KMS-11 (cell line): ENCODE measurements around the gene GALNT15.

Experiments
- H2AFZ ChIP-seq: fragments of 200-600 bp; sonication (generic); 2 replicates; pipeline ENCODE4 v1.6.1; 2016; ENCODE audit warnings: antibody characterized with exemption, mixed run types, low read depth
- H3K27ac ChIP-seq: fragments of 200-600 bp; sonication (generic); 2 replicates; pipeline ENCODE4 v1.6.1; 2016; ENCODE audit warnings: mild to moderate bottlenecking, mixed run types
- H3K27me3 ChIP-seq: fragments of 200-600 bp; sonication (generic); 2 replicates; pipeline ENCODE4 v1.6.1; 2017; ENCODE audit warnings: mild to moderate bottlenecking, low read depth, mixed run types, moderate library complexity; ENCODE audit not compliant: insufficient read depth
- H3K36me3 ChIP-seq: fragments of 200-600 bp; sonication (generic); 2 replicates; pipeline ENCODE4 v1.6.1; 2017; ENCODE audit warnings: mild to moderate bottlenecking, mixed run types; ENCODE audit not compliant: insufficient read depth
- H3K4me1 ChIP-seq: fragments of 200-600 bp; sonication (generic); 2 replicates; pipeline ENCODE4 v1.6.1; 2016; ENCODE audit warnings: mild to moderate bottlenecking, low read depth, mixed run types; ENCODE audit not compliant: poor library complexity, severe bottlenecking
- H3K4me2 ChIP-seq: fragments of 200-600 bp; sonication (generic); 2 replicates; pipeline ENCODE4 v1.7.0; 2016; ENCODE audit warnings: mild to moderate bottlenecking, mixed run types
- H3K4me3 ChIP-seq: fragments of 200-600 bp; sonication (generic); IDR thresholded peaks from 2 replicates; pipeline ENCODE4 v1.6.1; 2017; ENCODE audit warnings: low read depth, low read length, mixed read lengths; ENCODE audit not compliant: insufficient read depth
- H3K79me2 ChIP-seq: fragments of 200-600 bp; sonication (generic); 2 replicates; pipeline ENCODE4 v1.6.1; 2016; ENCODE audit warnings: low read depth, mixed run types; ENCODE audit not compliant: insufficient read depth
- H3K9ac ChIP-seq: fragments of 200-600 bp; sonication (generic); 2 replicates; pipeline ENCODE4 v1.6.1; 2016; ENCODE audit warnings: mild to moderate bottlenecking, mixed run types
- H4K20me1 ChIP-seq: fragments of 200-600 bp; sonication (generic); 2 replicates; pipeline ENCODE4 v1.6.1; 2016; ENCODE audit warnings: mild to moderate bottlenecking, mixed run types; ENCODE audit not compliant: insufficient read depth
- CTCF ChIP-seq: fragments of 200-600 bp; sonication (generic); conservative IDR thresholded peaks from 2 replicates; pipeline ENCODE4 v1.6.1; 2017; ENCODE audit warnings: low read depth, mild to moderate bottlenecking, antibody characterized with exemption, low read length, moderate library complexity, mixed read lengths

The GALNT15 gene

GRCh38 chr3:16200411-16200810, 25.9 kb downstream of the GALNT15 start:
- H3K4me1 ChIP-seq = peaks cover 4% of the 10 kb centered on the region

GRCh38 chr3:16203031-16203430, 28.6 kb downstream of the GALNT15 start:
- Histone ChIP-seq H2AFZ (no peak overlapping the region), H3K4me1 (peaks cover 4% of the 10 kb centered on the region), H3K27ac (no peak overlapping the region), H3K79me2 (no peaks in the 10 kb centered on the region), H3K4me2 (no peak overlapping the region), H4K20me1 (no peaks in the 10 kb centered on the region), H3K4me3 (no peak overlapping the region), H3K36me3 (no peaks in the 10 kb centered on the region), H3K9ac (no peak overlapping the region), H3K27me3 (no peaks in the 10 kb centered on the region)
- no peak for TF ChIP-seq CTCF

More at GRCh38 chr3:16200411-16200810, 25.9 kb downstream of the GALNT15 start:
- Histone ChIP-seq H3K4me3 (no peak overlapping the region), H3K79me2 (no peaks in the 10 kb centered on the region), H4K20me1 (no peaks in the 10 kb centered on the region), H3K27ac (no peak overlapping the region), H2AFZ (no peak overlapping the region), H3K9ac (no peak overlapping the region), H3K36me3 (no peaks in the 10 kb centered on the region), H3K27me3 (no peaks in the 10 kb centered on the region), H3K4me2 (no peak overlapping the region)
- no peak for TF ChIP-seq CTCF

GRCh38 chr3:16203671-16204629, 29.5 kb downstream of the GALNT15 start:
- no peaks in the 10 kb centered on the region for H3K36me3 ChIP-seq
- H3K27ac ChIP-seq = no peak overlapping the region
- no peaks in the 10 kb centered on the region for H4K20me1 ChIP-seq
- no peaks in the 10 kb centered on the region for H3K79me2 ChIP-seq
- H3K4me2 ChIP-seq = no peak overlapping the region
- H2AFZ ChIP-seq = no peak overlapping the region
- no peak for TF ChIP-seq CTCF
- H3K27me3 ChIP-seq = no peaks in the 10 kb centered on the region
- no peak overlapping the region for H3K4me3 ChIP-seq
- no peak overlapping the region for H3K9ac ChIP-seq
- H3K4me1 ChIP-seq = peaks cover 4% of the 10 kb centered on the region

GRCh38 chr3:16204751-16205150, 30.3 kb downstream of the GALNT15 start:
- Histone ChIP-seq H3K4me3 (no peak overlapping the region), H2AFZ (no peak overlapping the region), H3K36me3 (no peaks in the 10 kb centered on the region), H3K4me2 (no peak overlapping the region), H3K79me2 (no peaks in the 10 kb centered on the region), H3K4me1 (peaks cover 4% of the 10 kb centered on the region), H3K27me3 (no peaks in the 10 kb centered on the region), H3K9ac (no peak overlapping the region), H4K20me1 (no peaks in the 10 kb centered on the region), H3K27ac (no peak overlapping the region)
- no peak for TF ChIP-seq CTCF
